B cell (primary cell): ENCODE results near the gene FARSB. TPM values are rescaled to one million over a fixed set of nuclear protein-coding genes. Genes with fewer than 3 reads are reported as not detected.

ENCODE experiments used
- ATAC-seq: fragments of 200-7000 bp; cut with Tn5 transposase; one replicate; pipeline ENCODE4 v1.10.0; 2021; ENCODE audit warnings: low read depth, mild to moderate bottlenecking, moderate number of reproducible peaks, moderate library complexity
- CTCF ChIA-PET: fragments of 350-600 bp; sonication (Branson Sonifier 250); formaldehyde crosslinking; loops from one replicate; lab custom pipeline; 2021; ENCODE audit warnings: antibody characterized with exemption, inconsistent platforms; lab: Charles Lee
- POLR2A ChIA-PET: fragments of 350-600 bp; sonication (Branson Sonifier 250); formaldehyde crosslinking; loops from one replicate; lab custom pipeline; 2021; ENCODE audit warnings: antibody characterized with exemption; lab: Charles Lee
- DNase-seq: peaks from one replicate; pipeline ENCODE4 v3.0.0; 2013
- H2AFZ ChIP-seq: 2 replicates; pipeline ENCODE4 v1.6.1; 2012; ENCODE audit warnings: mild to moderate bottlenecking, low read depth, low read length; ENCODE audit not compliant: insufficient read depth, poor library complexity, severe bottlenecking
- H3K27ac ChIP-seq, 2 donors: 1 replicate in 1 of 2; 2 replicates in 1 of 2; pipeline ENCODE4 v1.5.1; 2012 to 2013; ENCODE audit warnings: low read length in 2 of 2, mild to moderate bottlenecking in 2 of 2, moderate library complexity in 1 of 2
- H3K27me3 ChIP-seq, 4 experiments: fragments of 200-600 bp in 1 of 4; sonication (generic) in 1 of 4; replicated peaks in 1 of 4; 1 replicate in 2 of 4; 2 replicates in 2 of 4; pipeline versions ENCODE4 v1.6.1 to v1.7.0; 2013 to 2016; ENCODE audit warnings: low read length in 3 of 4, mild to moderate bottlenecking in 2 of 4, mixed read lengths in 1 of 4, moderate library complexity in 1 of 4; ENCODE audit not compliant: insufficient read depth in 4 of 4, control insufficient read depth in 3 of 4; ENCODE audit errors: control extremely low read depth in 1 of 4
- H3K36me3 ChIP-seq, 2 experiments: replicated peaks in 1 of 2; 1 replicate in 1 of 2; 2 replicates in 1 of 2; pipeline versions ENCODE4 v1.6.1 to v1.7.1; 2013; ENCODE audit warnings: low read length in 1 of 2; ENCODE audit not compliant: insufficient read depth in 2 of 2, control insufficient read depth in 1 of 2; ENCODE audit errors: control extremely low read depth in 1 of 2, extremely low read depth in 1 of 2
- H3K4me1 ChIP-seq, 2 donors: fragments of 200-600 bp in 1 of 2; sonication (generic) in 1 of 2; 1 replicate in 1 of 2; 2 replicates in 1 of 2; pipeline versions ENCODE4 v1.5.1 to v1.6.1; 2013 to 2017; ENCODE audit warnings: low read length in 2 of 2; ENCODE audit not compliant: control insufficient read depth in 2 of 2, insufficient read depth in 2 of 2
- H3K4me2 ChIP-seq: replicated peaks from 2 replicates; pipeline ENCODE3; 2012; ENCODE audit warnings: mild to moderate bottlenecking, low read depth, low read length; ENCODE audit not compliant: poor library complexity, severe bottlenecking
- H3K4me3 ChIP-seq, 5 experiments: fragments of 200-600 bp in 1 of 5; sonication (generic) in 1 of 5; 1 replicate in 3 of 5; 2 replicates in 2 of 5; pipeline versions ENCODE4 v1.5.1 to v1.7.0; 2011 to 2016; ENCODE audit warnings: low read length in 4 of 5, mild to moderate bottlenecking in 4 of 5, low read depth in 2 of 5, control low read depth in 1 of 5, moderate library complexity in 1 of 5; ENCODE audit not compliant: insufficient read depth in 1 of 5; ENCODE audit errors: control extremely low read depth in 1 of 5, extremely low read depth in 1 of 5
- H3K79me2 ChIP-seq: fragments of 200-600 bp; sonication (generic); one replicate; pipeline ENCODE4 v1.6.0; 2016; ENCODE audit warnings: low read length; ENCODE audit not compliant: control insufficient read depth, insufficient read depth
- H3K9ac ChIP-seq: fragments of 200-600 bp; sonication (generic); 2 replicates; pipeline ENCODE4 v1.6.1; 2017; ENCODE audit warnings: mild to moderate bottlenecking, low read length, moderate library complexity
- H3K9me3 ChIP-seq, 3 donors: one replicate each; pipeline versions ENCODE4 v1.6.1 to v1.7.1; 2013; ENCODE audit warnings: low read length in 2 of 3; ENCODE audit not compliant: control insufficient read depth in 2 of 3, insufficient read depth in 1 of 3; ENCODE audit errors: control extremely low read depth in 1 of 3
- H4K20me1 ChIP-seq: 2 replicates; pipeline ENCODE4 v1.6.0; 2012; ENCODE audit warnings: mild to moderate bottlenecking, low read length; ENCODE audit not compliant: insufficient read depth, control insufficient read depth, poor library complexity, severe bottlenecking
- H3K27ac Mint-ChIP-seq: one replicate; pipeline ENCODE4 v1.8.0; 2021; ENCODE audit warnings: mixed read lengths
- H3K27me3 Mint-ChIP-seq: one replicate; pipeline ENCODE4 v1.8.0; 2021; ENCODE audit warnings: mixed read lengths
- H3K4me1 Mint-ChIP-seq: one replicate; pipeline ENCODE4 v1.8.0; 2021; ENCODE audit warnings: mixed read lengths
- H3K4me3 Mint-ChIP-seq: one replicate; pipeline ENCODE4 v1.8.0; 2021; ENCODE audit warnings: mixed read lengths
- H3K9me3 Mint-ChIP-seq: one replicate; pipeline ENCODE4 v1.8.0; 2022; ENCODE audit warnings: mixed read lengths; ENCODE audit not compliant: insufficient read depth
- CTCF ChIP-seq: fragments of 200-600 bp; IDR thresholded peaks from one replicate; pipeline ENCODE4 v1.8.0; 2022; ENCODE audit warnings: antibody characterized with exemption, mild to moderate bottlenecking
- EZH2 ChIP-seq: IDR thresholded peaks from 2 replicates; pipeline ENCODE4 v1.6.1; 2012; ENCODE audit warnings: borderline replicate concordance, low read depth, mild to moderate bottlenecking, moderate library complexity, low read length; ENCODE audit not compliant: insufficient read depth, poor library complexity, severe bottlenecking
- WGBS: methylation state at CpG from one replicate; pipeline ENCODE4 v1.1.5; 2013; ENCODE audit warnings: missing lambda C conversion rate; ENCODE audit not compliant: insufficient coverage; 5-methylcytosine and 5-hydroxymethylcytosine counted together
- intact Hi-C: fragments of 100-400 bp; cut with micrococcal nuclease; formaldehyde crosslinking; loops from one replicate; pipeline ENCODE4 v1.10.0; 2022
- polyA plus RNA-seq: library from polyadenylated mRNA; depleted of rRNA; stranded (reverse); fragments of >200 nt; gene quantifications from 2 replicates; pipeline ENCODE4 v1.2.3, GENCODE V29; 2012
- total RNA-seq, 2 donors: library from RNA; stranded (reverse); fragments of 120-200 nt in 1 of 2; gene quantifications; 1 replicate in 1 of 2; 2 replicates in 1 of 2; pipeline versions ENCODE4 v1.2.3 to v1.2.4, GENCODE V29; 2013 to 2022

FARSB gene
- total and polyA plus RNA-seq, 2 donors (not counting 1 experiment from before 2014, with no cell fraction given) = 9.2 to 10.2 TPM

- no peaks in the 10 kb centered on the region for H3K4me1 Mint-ChIP-seq
- no peaks in the 10 kb centered on the region for H3K36me3 ChIP-seq
- H2AFZ ChIP-seq = no peak overlapping the region
- H3K27me3 Mint-ChIP-seq = no peaks in the 10 kb centered on the region
- no peaks in the 10 kb centered on the region for H3K79me2 ChIP-seq
- no peaks in the 10 kb centered on the region for H3K4me1 ChIP-seq
- TF ChIP-seq CTCF (no peak), EZH2 (no peak)
- POLR2A ChIA-PET = no interaction called here
- no peak overlapping the region for H3K4me3 Mint-ChIP-seq
- H3K9ac ChIP-seq = no peak overlapping the region
- no peaks in the 10 kb centered on the region for H4K20me1 ChIP-seq
- WGBS = 67% methylated on average over 1 of the region's 7 CpGs
- H3K27me3 ChIP-seq = no peaks in the 10 kb centered on the region
- CTCF ChIA-PET = no interaction called here
- H3K27ac ChIP-seq = no peak overlapping the region
- intact Hi-C loops = no loop called here
- H3K4me2 ChIP-seq = no peak overlapping the region
- H3K4me3 ChIP-seq = no peak overlapping the region
- DNase-seq (no peak), ATAC-seq (no peak)
- no peak overlapping the region for H3K27ac Mint-ChIP-seq
- peaks cover 2% of the 10 kb centered on the region for H3K9me3 Mint-ChIP-seq
- no peaks in the 10 kb centered on the region for H3K9me3 ChIP-seq
Observed at GRCh38 chr2:222526480-222527277, 129.2 kb downstream of the FARSB start.

GRCh38 chr2:222525811-222526210, 130.1 kb downstream of the FARSB start:
- Histone ChIP-seq H3K36me3 (no peaks in the 10 kb centered on the region), H2AFZ (no peak overlapping the region), H3K4me3 (no peak overlapping the region), H3K79me2 (no peaks in the 10 kb centered on the region), H3K27me3 (no peaks in the 10 kb centered on the region), H4K20me1 (no peaks in the 10 kb centered on the region), H3K9ac (no peak overlapping the region), H3K4me1 (no peaks in the 10 kb centered on the region), H3K27ac (no peak overlapping the region), H3K4me2 (no peak overlapping the region), H3K9me3 (no peaks in the 10 kb centered on the region)
- TF ChIP-seq EZH2 = no peak
- TF ChIP-seq CTCF = no peak
- no peaks in the 10 kb centered on the region for H3K27me3 Mint-ChIP-seq
- ATAC-seq (no peak), DNase-seq (no peak)
- H3K27ac Mint-ChIP-seq = no peak overlapping the region
- CTCF ChIA-PET = no interaction called here
- peaks cover 2% of the 10 kb centered on the region for H3K9me3 Mint-ChIP-seq
- intact Hi-C loops = no loop called here
- 100% methylated on average over 4 of the region's 5 CpGs for WGBS
- H3K4me1 Mint-ChIP-seq = no peaks in the 10 kb centered on the region
- POLR2A ChIA-PET = no interaction called here
- H3K4me3 Mint-ChIP-seq = no peak overlapping the region
